ENCODE results near the gene RICTOR.

The RICTOR gene, protein sequence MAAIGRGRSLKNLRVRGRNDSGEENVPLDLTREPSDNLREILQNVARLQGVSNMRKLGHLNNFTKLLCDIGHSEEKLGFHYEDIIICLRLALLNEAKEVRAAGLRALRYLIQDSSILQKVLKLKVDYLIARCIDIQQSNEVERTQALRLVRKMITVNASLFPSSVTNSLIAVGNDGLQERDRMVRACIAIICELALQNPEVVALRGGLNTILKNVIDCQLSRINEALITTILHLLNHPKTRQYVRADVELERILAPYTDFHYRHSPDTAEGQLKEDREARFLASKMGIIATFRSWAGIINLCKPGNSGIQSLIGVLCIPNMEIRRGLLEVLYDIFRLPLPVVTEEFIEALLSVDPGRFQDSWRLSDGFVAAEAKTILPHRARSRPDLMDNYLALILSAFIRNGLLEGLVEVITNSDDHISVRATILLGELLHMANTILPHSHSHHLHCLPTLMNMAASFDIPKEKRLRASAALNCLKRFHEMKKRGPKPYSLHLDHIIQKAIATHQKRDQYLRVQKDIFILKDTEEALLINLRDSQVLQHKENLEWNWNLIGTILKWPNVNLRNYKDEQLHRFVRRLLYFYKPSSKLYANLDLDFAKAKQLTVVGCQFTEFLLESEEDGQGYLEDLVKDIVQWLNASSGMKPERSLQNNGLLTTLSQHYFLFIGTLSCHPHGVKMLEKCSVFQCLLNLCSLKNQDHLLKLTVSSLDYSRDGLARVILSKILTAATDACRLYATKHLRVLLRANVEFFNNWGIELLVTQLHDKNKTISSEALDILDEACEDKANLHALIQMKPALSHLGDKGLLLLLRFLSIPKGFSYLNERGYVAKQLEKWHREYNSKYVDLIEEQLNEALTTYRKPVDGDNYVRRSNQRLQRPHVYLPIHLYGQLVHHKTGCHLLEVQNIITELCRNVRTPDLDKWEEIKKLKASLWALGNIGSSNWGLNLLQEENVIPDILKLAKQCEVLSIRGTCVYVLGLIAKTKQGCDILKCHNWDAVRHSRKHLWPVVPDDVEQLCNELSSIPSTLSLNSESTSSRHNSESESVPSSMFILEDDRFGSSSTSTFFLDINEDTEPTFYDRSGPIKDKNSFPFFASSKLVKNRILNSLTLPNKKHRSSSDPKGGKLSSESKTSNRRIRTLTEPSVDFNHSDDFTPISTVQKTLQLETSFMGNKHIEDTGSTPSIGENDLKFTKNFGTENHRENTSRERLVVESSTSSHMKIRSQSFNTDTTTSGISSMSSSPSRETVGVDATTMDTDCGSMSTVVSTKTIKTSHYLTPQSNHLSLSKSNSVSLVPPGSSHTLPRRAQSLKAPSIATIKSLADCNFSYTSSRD (N-terminal part only)

DNA sequence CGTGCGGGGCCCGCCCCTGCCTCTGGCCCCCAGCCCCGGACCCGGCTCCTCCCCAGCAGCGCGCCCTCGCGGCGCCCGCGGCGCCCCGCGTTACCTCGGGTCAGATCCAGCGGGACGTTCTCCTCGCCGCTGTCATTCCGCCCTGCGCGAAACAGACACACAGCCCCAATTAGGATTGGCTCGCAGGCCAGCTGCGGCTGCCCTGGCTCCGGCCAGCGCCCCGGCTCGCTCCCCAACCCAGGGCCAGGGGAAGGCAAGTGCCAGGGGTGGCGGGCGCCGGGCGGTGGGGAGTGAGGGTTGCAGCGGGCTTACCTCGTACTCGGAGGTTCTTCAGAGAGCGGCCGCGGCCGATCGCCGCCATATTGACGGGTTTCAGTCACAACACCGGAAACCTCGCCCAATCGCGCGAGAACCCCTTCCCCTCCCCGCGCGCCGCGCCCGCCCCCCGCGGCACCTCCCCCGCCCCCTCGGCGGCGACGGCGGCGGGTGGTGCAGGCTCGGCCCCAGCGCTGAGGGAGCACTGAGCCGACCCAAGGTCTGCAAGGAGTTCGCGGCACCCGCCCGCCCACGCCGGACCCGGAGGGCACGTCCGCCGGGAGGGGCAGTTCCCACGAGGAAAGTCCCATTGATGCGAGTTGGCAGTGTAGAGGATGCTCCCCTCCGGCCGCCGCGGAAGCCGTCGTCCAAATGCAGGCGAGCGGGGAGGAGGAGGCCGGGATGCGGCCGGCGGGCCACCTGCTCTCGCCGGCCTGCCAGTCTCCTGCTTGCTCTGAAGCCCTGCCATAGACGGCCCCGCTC lies at the start of gene RICTOR:
Gene RICTOR (minus strand): TSS at position 383 of the 798 bp plus-strand sequence. CDS start 22 bp downstream, at position 361.
- in situ Hi-C loops (cut with HindIII; ENCODE audit: low sequenced_read_pairs) = no loop called here

DNA sequence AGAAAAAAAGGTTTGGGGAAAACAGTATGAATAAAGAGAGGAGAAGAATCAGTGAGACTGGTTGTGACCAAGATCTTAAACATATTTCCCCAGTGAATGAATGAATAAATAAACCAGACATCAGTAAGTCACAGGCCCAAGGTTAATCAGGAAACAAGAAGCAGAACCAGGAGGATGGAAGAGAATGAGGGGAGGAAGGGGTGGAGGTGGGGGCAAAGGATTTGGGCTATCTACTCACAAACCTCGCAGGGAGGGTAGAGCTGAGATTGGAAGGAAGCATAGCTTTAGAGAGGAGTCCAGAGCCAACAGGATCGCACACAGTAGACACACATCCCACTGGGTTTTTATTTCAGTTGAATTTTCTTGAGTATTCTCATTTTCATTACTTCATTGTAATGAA lies 47.7 kb upstream of the RICTOR start:
- in situ Hi-C loops (cut with HindIII; ENCODE audit: low sequenced_read_pairs) = no loop called here

DNA sequence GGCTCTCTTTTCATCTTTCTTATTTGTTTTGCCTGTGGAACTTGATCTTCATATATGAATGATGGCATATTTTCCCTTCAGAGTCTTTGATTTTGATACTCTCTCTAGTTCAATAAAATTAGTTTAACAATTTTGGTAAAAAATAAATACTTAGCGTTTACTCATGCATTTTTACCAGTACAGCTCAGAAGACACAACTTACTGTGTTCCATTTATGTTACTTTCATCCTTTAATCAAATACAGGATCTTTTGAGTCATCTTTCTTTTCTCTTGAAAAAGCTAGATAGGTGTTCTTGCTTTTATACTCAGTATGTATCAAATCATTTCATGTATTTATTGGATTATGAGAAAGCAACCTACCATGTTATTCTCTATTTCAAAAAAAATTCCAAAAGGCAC lies 47.1 kb upstream of the RICTOR start:
- in situ Hi-C loops (cut with HindIII; ENCODE audit: low sequenced_read_pairs) = no loop called here

DNA sequence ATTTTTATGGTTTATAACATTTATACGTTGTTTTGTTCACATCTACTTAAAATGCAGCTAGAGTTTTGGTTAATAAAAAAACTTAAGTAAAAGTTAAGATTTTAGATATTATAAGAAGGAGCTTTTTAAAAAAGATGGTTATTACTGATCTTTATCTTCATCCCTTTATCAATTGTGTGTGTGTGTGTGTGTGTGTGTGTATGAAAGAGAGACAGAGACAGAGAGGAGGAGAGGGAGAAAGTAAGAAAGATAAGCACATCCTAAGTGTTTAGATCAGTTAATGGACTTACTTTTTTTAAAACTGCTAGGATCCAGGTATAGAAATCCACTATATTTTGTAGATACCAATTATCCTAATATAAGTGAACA lies 45.8 kb upstream of the RICTOR start:
- in situ Hi-C loops (cut with HindIII; ENCODE audit: low sequenced_read_pairs) = no loop called here

DNA sequence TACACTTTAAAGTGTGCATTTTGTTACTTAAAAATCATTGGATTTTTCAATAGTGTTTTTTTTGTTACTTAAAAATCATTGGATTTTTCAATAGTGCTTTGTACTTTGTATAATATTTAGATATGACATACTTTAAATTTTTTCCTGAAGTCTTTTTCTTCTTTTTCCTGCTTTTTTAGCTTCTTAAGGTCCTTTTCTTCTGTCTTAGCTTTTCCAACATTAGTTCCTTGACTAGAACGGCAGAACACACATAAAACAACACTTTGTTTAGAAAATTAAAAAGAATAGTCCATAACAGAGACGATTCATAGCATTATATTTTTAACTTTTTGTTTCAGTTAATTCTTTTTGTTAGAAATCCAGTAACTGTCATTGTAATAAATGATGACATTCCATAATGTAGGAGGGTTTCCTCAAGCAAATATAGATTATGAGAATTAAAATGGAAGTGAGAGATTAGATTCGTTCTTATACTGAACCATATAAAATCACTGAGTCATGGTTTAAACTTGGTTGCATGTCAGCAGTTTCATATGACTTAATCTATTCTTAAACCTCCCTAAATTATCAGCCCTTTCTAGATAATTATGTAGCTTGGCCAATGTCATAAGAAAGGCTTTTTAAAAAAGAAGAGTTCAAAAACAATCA lies 45.3 kb upstream of the RICTOR start:
- in situ Hi-C loops (cut with HindIII; ENCODE audit: low sequenced_read_pairs) = no loop called here

DNA sequence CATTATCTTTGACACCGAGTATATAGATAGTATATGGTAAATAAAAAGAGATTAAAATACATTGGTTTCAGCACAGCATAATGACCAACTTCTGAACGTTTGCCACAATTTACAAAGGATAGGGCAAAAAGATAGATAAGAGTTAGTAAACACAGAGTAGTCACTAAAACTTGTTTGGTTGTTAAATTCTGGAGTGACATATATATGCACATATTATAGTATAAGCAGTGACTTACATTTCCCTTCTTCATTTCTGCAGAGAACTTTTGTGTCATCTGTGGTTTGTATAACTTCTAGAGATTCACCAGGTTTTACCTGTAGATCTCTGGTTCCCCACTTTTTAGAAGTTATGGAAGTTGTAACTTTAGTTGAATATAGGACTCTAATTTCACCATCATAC lies 44.4 kb upstream of the RICTOR start:
- in situ Hi-C loops (cut with HindIII; ENCODE audit: low sequenced_read_pairs) = no loop called here

DNA sequence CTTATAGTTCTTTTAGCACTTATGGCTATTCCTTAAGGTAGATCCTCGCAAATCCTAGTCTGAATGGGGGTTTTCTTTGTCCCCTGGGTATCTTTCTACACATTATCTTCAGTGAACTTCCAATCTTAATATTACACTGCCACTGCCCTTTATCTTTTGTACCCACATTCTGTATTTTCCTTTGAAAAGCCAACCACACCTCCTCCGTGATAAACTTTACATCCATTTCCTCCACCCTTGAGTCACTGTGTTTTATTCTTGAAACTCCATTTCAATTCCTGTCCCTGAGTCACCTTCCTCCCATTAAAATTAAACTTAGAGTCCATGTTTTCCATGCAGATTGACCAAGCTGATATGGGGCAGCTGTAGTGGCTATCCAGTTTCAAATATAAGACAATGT lies 43.2 kb upstream of the RICTOR start:
- in situ Hi-C loops (cut with HindIII; ENCODE audit: low sequenced_read_pairs) = no loop called here

DNA sequence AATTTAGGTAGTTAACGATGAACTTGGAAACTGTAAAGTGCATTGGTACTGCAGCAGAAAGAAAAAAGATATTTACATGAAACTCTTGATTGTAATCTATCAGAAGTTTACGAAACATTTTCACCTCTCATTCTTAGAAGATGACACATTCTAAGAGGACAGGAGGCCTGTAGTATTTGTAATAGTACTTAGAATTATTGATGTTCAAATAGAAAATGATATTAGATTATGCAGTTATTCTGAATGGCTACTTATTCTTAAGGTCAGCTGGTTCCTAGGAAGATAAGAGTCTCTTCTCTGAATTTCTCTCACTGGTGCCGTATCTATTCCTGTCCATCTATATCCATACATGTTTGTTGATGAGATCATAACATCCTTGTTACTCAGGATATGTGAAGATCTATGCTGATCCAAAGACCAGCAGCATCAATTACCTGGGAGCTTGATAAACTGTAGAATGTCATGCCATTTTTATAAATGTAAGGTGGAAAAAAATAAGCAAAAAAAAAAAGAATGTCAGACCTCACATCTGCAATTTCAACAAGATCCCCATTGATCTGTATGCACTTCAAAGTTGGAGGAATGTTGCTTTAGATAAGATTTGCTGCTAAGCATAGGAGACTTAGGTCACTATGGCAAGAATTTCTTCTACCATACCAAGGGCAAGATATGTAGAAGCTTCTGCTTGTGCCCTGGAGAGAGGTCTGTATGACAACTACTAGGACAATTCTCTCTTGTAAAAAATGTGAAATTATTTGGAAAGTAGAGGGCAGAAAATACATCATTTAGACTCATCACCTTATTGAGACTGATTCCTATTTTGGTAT lies 42.4 kb upstream of the RICTOR start:
- in situ Hi-C loops (cut with HindIII; ENCODE audit: low sequenced_read_pairs) = no loop called here

DNA sequence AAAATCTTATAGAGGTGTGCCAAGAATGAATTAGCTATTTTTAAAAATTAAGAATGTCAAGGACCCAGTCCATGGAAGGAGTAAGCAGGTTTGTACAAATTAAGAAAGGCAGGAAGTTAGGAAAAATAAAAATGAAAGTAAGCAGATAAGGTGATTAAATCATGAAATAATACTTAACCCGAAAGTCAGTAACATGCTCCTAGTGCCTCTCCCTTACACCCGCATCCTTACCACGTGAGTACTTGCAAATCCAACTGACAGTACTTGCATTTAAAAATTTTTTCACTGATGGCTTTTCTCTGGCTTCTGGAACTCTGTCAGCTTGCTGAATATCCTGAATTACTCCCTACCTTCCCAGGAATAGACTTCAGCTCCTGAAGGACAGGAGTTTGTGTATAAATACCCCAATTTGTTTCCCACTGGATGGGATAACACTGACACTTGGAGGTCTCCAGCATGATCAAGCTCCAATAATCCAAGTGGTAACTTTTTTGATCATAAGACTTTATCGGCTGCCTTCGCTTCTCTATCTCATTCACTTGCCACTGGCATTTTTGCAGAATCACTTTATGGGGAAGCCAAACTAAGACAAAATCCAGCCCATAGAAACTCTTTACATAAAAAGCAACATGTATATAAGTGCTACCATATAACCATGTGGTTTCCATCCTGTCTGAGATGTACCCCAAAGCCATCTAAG lies 41.6 kb upstream of the RICTOR start:
- in situ Hi-C loops (cut with HindIII; ENCODE audit: low sequenced_read_pairs) = no loop called here

DNA sequence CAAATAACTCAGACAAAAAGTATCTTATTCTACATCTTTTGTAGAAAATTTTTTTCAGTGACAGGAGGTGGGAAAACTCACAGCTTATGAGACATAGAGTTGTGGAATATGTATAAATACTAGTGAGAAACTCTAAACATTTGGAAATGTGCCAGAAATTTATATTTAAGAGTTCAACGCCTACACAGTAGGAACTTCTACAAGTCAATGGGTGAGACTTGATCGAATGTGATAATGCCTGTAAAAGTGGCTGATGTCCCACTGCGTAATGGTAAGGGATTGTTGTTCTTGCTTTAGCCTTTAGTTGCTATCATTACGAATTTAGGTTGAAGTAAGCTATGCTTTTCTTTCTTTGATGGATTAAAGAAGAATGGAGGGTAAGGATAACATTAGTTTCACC lies 40.0 kb upstream of the RICTOR start:
- in situ Hi-C loops (cut with HindIII; ENCODE audit: low sequenced_read_pairs) = no loop called here

DNA sequence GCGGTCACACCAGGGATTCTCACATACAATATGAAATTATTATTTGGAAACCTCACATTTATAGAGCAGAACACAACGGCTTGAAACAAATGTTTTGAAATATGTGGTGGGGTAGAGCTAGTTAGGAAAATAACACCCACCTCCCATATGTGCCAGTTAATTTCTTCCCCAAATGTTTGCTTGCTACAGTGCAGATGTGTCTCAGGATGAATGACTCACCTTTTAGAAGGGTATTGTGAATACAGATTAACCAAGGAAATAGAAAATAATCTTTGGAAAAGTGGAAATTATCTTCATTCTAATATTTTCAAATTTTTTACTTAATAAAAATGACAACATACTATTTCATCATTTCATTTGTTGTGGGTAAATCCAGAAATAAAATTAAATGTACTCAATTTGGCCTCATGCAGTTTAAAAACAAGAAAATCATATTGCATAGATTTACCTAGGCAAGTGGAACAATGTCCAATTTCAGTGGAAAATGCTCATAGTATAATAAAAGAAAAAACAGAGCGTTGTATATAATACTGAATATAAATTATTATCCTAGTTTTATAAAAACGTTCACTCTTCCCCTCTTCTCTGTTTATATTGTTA lies 39.3 kb upstream of the RICTOR start:
- in situ Hi-C loops (cut with HindIII; ENCODE audit: low sequenced_read_pairs) = no loop called here

DNA sequence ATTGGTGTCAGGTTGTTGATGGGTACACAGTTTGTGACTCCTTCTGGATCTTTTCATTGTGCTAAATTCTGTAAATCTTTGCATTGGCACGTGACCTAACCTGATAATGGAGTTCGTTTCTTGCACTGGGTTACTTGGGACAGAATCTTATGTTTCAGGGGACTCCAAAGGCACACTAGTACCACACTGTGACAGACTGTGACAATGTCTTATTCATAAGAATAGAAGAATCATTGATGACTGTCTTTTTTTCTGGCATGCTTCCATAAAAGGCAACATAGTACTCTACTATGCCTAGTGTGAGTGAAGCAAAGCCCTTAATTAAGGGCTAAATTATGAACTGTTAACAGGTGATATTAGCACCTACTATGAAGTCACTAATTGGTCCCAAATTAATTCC lies 35.4 kb upstream of the RICTOR start:
- in situ Hi-C loops (cut with HindIII; ENCODE audit: low sequenced_read_pairs) = no loop called here

DNA sequence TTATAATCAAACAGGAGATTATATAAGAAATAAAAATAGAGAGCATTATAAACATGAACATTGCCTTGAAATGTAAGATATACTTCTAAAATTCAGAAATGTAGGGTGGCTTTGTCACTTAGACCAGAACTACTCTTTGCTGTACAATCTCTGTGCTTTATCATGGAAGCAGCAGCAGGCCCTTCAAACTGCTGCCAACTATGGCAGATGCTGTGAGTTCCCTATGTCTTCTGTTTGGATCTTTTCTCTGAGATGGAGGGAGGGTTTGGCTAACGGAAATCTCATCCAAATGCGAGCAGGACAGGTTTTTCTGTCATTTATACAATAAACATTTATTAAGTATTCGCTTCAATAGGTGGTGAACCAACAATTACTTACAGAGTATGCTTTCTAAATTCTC lies 34.8 kb upstream of the RICTOR start:
- in situ Hi-C loops (cut with HindIII; ENCODE audit: low sequenced_read_pairs) = no loop called here

DNA sequence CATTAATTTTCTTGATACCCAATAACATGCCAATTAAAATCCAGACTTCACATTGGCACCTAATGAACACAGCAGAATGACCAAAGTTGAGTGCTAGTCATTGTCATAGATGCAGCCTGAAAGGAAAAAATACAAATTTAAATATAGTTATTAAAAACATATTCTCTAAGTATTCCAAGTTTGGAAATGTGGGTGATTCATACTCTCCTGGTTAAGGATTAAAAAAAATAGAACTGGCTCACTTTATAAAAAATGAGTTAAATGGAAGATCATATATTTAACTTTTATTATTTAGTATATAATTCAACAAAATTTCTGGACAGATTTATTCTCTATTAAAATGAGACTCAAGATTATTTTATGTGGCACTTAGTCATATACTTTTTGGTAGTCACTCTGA lies 33.2 kb upstream of the RICTOR start:
- in situ Hi-C loops (cut with HindIII; ENCODE audit: low sequenced_read_pairs) = no loop called here

DNA sequence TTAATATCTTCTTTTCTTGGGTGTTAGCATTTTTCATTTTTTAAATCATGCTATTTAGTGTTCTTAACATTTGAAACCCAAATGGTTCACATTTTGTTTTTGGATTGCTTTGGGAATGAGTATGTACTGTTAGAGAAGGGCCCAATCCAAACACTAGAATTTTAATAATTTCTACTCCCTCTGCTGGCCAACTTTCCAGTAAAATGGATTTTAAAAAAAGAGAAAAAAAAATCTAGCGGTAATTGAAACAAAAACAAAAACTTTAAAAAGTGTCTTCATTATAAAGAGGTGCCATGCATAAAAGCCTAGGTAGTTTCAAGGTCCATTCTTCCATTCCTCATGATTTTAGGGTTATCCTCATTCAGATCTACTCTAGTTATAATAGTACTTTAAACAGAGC lies 32.1 kb upstream of the RICTOR start:
- in situ Hi-C loops (cut with HindIII; ENCODE audit: low sequenced_read_pairs) = no loop called here

DNA sequence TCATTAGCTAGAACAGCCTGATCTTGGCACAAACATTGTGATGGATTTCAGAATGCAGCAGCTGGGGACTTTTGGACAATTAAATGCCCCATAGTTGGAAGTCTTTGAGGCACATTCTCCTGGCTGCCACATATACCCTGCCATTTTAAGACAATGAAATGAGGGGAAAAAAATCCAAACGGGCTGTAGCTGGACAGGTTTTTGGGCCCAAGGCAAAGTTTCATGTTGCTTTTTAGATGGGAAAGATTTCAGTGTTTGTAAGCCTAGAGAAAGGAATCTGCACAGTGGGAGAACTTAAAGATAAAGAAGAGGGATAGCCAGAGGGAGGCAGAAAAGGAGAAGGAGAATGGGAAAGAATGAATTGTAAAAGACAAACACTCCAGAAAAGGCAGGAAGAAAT lies 30.0 kb upstream of the RICTOR start:
- in situ Hi-C loops (cut with HindIII; ENCODE audit: low sequenced_read_pairs) = no loop called here

DNA sequence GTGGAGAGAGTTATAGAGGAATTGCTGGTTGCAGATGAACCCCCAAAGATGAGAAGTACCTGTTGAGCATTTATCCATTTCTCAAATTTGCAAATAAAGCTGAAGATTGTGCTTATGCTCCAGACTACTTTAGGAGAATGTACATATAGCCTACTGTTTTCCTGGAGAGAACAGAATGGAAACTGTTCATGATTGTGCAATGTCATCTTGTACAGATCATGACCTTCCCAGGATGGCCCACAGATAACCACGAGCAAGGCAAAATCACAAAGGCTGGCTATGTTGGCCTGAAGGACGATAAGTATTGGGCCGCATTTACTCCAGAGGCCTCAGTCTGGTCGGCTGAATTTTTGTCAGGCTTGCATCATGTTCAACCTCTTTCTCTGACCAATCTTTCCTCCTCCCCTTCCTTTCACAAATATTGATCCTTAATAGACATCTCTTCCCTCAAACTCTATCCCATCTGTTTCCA lies 28.5 kb upstream of the RICTOR start:
- in situ Hi-C loops (cut with HindIII; ENCODE audit: low sequenced_read_pairs) = no loop called here

DNA sequence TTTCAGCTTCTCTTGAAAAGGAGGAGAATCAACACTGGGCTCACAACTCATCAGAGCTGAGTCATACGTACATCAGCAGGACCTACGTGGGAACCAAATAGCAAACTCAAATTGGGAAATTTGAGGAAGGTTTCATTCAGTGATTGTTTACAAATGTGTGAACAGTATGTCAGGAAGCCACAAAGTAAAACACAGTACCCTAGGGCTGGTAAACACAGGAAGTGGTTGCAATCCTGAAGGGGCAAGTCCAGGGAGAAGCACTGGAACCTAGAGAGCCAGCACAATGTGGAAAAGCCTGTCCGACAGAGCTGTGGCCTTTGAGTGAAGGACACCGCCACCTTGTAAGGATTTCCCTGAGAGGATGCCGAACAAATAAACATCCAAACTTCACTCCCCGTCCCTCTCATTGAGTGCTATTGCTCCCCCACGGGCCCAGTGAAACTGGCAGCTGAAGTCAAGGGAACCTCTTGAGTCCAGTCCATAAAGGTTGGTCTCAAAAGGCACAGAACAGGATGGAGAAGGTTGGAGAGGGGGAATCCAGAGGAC lies 26.7 kb upstream of the RICTOR start:
- in situ Hi-C loops (cut with HindIII; ENCODE audit: low sequenced_read_pairs) = no loop called here

All from DLD1 (cell line).